Tibial nerve (tissue), 3 donors: Measurements from ENCODE around the gene MINDY4.

Experiments
- EP300 ChIP-seq, 2 donors: sonication (generic); formaldehyde crosslinking; IDR thresholded peaks; one replicate each; pipeline ENCODE4 v1.6.1; 2017; ENCODE audit warnings: antibody characterized with exemption in 2 of 2, mild to moderate bottlenecking in 1 of 2
- POLR2A ChIP-seq, 2 donors: fragments of 450-650 bp; IDR thresholded peaks; one replicate each; pipeline ENCODE4 v1.6.1; 2017; ENCODE audit warnings: antibody characterized with exemption in 2 of 2, mild to moderate bottlenecking in 2 of 2, moderate library complexity in 2 of 2

DNA sequence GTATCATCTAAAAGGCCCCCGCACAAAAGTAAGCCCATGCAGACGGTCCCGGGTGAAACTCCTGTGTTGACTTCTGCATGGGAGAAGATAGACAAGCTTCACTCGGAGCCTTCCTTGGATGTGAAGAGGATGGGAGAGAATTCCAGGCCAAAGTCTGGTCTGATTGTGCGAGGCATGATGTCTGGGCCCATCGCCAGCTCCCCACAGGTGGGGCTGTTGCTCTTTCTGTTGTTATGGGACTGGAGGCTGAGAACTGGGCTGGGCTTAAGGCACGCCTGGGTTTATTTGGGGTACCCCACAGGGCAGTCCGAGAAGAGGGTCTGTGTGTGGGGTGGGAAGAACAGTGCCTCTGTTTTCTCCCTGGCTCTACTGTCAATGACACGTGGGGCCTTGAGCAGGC, 14.6 kb downstream of the MINDY4 start:
- TF ChIP-seq EP300 (IDR thresholded peaks at IDR 0.05), result no peak
- TF ChIP-seq POLR2A (IDR thresholded peaks at IDR 0.05), result no peak
